Measurements from ENCODE around the gene ATP5F1E. TPM values are rescaled to one million over a fixed set of nuclear protein-coding genes. Genes with fewer than 3 reads are reported as not detected.

The ATP5F1E gene
- total and polyA plus RNA-seq, 2 donors from 2014 or later, result 67.7 to 251 TPM

DNA sequence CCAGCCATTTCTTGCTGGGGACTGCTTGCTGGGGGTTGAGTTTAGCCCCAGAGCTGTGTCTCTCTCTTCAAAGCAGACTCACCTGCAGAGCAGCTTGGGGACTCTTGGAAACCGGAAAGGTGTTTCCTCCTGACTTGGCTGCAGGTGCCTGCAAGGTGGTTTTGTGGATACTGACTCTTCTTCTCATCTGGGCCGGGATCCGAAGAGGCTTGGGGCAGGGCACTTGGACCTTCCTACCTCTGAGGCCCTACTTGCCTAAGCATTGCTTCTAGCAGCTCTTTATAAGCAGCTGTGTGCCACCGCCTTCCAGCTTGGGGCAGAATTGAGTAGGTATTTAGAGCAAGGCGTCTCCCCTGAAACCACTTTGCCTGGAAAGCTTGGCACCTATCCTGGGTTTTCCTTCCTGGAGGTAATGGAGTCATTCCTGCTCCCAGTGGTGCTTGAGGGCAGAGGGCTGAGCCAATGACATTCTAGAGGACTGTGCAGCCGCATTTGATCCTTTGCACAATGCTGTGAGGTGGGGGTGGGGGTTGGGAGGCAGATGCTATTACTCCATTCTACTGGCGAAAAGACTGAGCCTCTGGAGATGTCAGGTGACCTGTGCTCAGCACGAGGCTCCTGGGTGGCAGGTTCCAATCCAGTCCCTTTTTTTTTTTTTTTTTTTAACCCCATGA lies 21.7 kb downstream of the ATP5F1E start:
- no peak for FAIRE-seq
- peak overlapping the region in 1 of 2 donors; percentile 46 for H3K27ac ChIP-seq (ENCODE audit: low read depth in 2 of 2, low read length in 2 of 2)
- H3K9ac ChIP-seq (ENCODE audit: low read length in 3 of 3), result no peak overlapping the region
- peak in 1 of 5 donors; percentile 73 for DNase-seq
- intact Hi-C loops (cut with DNase I), result no loop called here
- H3K9me3 ChIP-seq (ENCODE audit: control insufficient read depth in 2 of 3, insufficient read depth in 1 of 3, low read length in 3 of 3), result no peaks in the 10 kb centered on the region
- H3K36me3 ChIP-seq (ENCODE audit: control insufficient read depth in 2 of 3, insufficient read depth in 3 of 3, low read length in 3 of 3), result no peaks in the 10 kb centered on the region
- peaks cover 0 to 12% (median 11%) of the 10 kb centered on the region in 3 donors for H3K4me1 ChIP-seq (ENCODE audit: control insufficient read depth in 2 of 3, insufficient read depth in 2 of 3, low read depth in 1 of 3, low read length in 3 of 3)
- TF ChIP-seq, protein P1, sequence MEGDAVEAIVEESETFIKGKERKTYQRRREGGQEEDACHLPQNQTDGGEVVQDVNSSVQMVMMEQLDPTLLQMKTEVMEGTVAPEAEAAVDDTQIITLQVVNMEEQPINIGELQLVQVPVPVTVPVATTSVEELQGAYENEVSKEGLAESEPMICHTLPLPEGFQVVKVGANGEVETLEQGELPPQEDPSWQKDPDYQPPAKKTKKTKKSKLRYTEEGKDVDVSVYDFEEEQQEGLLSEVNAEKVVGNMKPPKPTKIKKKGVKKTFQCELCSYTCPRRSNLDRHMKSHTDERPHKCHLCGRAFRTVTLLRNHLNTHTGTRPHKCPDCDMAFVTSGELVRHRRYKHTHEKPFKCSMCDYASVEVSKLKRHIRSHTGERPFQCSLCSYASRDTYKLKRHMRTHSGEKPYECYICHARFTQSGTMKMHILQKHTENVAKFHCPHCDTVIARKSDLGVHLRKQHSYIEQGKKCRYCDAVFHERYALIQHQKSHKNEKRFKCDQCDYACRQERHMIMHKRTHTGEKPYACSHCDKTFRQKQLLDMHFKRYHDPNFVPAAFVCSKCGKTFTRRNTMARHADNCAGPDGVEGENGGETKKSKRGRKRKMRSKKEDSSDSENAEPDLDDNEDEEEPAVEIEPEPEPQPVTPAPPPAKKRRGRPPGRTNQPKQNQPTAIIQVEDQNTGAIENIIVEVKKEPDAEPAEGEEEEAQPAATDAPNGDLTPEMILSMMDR (IDR thresholded peaks at IDR 0.05; ENCODE audit: borderline replicate concordance, extremely low read depth, insufficient read depth), result no peak
- no peak overlapping the region for H3K4me3 ChIP-seq (ENCODE audit: low read length in 3 of 3)
- no peaks in the 10 kb centered on the region for H3K27me3 ChIP-seq (ENCODE audit: control insufficient read depth, insufficient read depth, low read length)

DNA sequence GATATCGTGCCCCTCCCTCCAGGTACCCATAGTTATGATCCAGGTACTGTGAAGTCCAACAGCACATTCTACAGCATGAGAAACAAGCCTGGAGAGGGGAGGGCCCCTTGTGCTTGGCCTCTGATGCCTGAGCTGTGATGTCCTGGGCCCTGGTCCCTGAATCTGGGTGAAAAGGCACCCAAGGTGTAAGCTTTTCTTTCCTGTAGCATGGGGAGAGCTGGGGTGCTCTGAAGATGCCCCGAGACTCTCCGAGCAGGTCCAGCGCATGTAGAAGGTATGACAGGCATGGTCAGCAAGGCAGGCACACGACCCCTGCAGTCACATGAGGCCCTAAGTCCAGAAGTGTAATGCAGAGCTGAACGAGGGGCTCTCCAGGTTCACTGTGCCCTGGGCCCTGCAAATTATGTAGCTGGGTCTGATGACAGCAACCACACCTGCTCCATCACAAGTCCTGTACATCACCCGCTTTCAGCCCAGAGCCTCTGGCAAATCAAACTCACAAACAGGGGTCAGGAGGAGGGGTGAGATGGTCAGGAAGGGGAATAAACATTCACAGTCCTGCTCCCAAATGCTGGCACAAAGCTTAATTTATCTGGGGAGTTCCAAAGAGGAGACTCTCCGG lies 23.3 kb downstream of the ATP5F1E start:
- Histone ChIP-seq H3K27me3 (ENCODE audit: control insufficient read depth, insufficient read depth, low read length) (no peaks in the 10 kb centered on the region), H3K9ac (ENCODE audit: low read length in 3 of 3) (no peak overlapping the region), H3K36me3 (ENCODE audit: control insufficient read depth in 2 of 3, insufficient read depth in 3 of 3, low read length in 3 of 3) (no peaks in the 10 kb centered on the region), H3K9me3 (ENCODE audit: control insufficient read depth in 2 of 3, insufficient read depth in 1 of 3, low read length in 3 of 3) (no peaks in the 10 kb centered on the region), H3K4me3 (ENCODE audit: low read length in 3 of 3) (no peak overlapping the region), H3K27ac (ENCODE audit: low read depth in 2 of 2, low read length in 2 of 2) (no peak overlapping the region), H3K4me1 (ENCODE audit: control insufficient read depth in 2 of 3, insufficient read depth in 2 of 3, low read depth in 1 of 3, low read length in 3 of 3) (peaks cover 0 to 18% (median 14%) of the 10 kb centered on the region in 3 donors)
- TF ChIP-seq, protein P1 (IDR thresholded peaks at IDR 0.05; ENCODE audit: borderline replicate concordance, extremely low read depth, insufficient read depth), result no peak
- FAIRE-seq, result no peak
- intact Hi-C loops (cut with DNase I), result no loop called here
- peak in 1 of 5 donors; percentile 30 for DNase-seq

DNA sequence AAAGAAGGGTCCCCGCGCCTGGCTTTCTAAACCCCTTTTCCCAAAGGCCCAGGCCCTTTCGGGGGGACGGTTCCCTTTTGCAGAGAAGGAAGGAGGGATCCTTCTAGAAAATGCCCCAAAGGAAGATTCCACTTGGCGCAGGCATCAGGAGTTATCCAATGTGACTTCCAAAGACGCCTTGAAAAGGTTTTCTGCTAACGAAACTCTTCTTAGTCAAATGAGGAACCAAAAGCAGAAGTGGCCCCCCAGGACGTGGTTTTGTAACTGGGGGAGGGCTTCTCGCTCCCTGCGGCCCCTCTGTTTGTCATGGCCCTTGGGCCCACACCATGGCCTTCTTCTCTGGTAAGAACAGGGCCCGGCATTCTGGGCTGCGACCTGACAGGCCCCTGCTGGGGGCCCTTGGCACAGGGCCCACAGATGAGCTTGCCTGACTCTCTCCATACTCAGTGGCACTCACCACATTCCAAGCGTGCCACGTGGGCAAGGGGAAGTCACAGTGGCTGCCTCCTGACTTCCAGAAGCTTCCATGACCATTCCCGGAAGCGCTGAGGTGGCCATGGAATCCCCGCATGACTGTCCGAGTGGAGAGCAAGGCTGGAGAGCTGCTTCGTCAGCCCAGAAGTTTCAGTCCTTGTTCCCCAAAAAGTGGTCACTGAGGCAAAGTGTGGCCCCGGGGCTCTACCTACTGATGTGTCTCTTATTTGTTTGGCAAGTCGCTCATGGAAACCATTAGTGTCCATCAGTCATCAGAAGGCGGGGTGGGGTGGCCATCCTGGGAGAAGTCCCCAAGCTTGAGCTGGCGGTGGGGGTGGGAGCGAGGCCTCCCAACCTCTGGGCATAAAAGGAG lies 24.2 kb downstream of the ATP5F1E start:
- peak in 1 of 5 donors; percentile 78 for DNase-seq

More for the DNA sequence above, 24.2 kb downstream of the ATP5F1E start:
- no peak for FAIRE-seq
- Histone ChIP-seq H3K36me3 (ENCODE audit: control insufficient read depth in 2 of 3, insufficient read depth in 3 of 3, low read length in 3 of 3) (no peaks in the 10 kb centered on the region), H3K9me3 (ENCODE audit: control insufficient read depth in 2 of 3, insufficient read depth in 1 of 3, low read length in 3 of 3) (no peaks in the 10 kb centered on the region), H3K4me3 (ENCODE audit: low read length in 3 of 3) (peak overlapping the region in 1 of 3 donors; percentile 73), H3K27ac (ENCODE audit: low read depth in 2 of 2, low read length in 2 of 2) (peak overlapping the region in 1 of 2 donors; percentile 47), H3K27me3 (ENCODE audit: control insufficient read depth, insufficient read depth, low read length) (no peaks in the 10 kb centered on the region), H3K4me1 (ENCODE audit: control insufficient read depth in 2 of 3, insufficient read depth in 2 of 3, low read depth in 1 of 3, low read length in 3 of 3) (peaks cover 0 to 18% (median 14%) of the 10 kb centered on the region in 3 donors), H3K9ac (ENCODE audit: low read length in 3 of 3) (no peak overlapping the region)
- intact Hi-C loops (cut with DNase I), result no loop called here
- TF ChIP-seq, protein P1 (IDR thresholded peaks at IDR 0.05; ENCODE audit: borderline replicate concordance, extremely low read depth, insufficient read depth), result no peak
